NCI-H2081 (cell line): Measurements from ENCODE around the gene SNAPC5.

Experiments
- DNase-seq, 2 experiments: peaks; one replicate each; lab custom pipeline; 2025; lab: John Stamatoyannopoulos, UW

The SNAPC5 gene

DNA sequence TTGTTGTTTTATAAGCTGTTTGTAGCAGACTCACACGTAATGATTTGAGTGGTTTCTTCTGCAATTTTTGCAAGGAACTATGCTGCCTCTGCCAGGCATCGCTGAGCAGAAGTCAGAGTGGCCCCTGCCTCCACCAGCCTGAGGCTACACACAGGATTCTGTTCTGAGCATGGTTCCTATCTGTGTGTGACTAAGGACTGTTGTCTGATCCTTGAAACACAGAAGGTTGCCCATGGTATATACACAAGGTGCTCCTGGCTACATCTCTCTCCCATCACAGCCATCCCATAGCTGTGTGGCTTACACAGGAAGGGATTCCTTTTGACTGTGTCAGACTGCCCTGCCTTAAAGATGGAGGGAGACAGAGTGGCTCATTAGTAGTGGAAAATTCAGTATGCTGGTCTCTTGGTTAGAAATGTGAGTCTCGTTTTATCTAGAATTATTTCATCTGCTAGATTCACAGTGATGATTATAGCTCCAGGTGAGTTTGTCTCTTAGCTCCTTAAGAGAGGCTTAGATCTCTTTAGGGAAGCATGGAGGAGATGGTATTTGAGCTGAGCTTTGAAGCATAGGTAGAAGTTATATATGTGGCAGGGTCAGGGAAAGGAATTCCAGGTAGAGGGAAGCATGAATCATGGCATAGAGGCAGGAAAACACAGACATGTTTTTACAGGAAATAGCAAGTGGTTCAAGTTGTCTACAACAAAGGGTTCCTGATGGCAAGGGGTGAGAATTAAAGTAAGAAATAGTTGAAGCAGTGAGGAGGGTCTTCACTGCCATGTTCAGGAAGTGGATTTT is 37.5 kb downstream of the SNAPC5 start:
- no peak for DNase-seq

GRCh38 chr15:66456211-66456610 is 41.4 kb downstream of the SNAPC5 start:
- no peak for DNase-seq

DNA sequence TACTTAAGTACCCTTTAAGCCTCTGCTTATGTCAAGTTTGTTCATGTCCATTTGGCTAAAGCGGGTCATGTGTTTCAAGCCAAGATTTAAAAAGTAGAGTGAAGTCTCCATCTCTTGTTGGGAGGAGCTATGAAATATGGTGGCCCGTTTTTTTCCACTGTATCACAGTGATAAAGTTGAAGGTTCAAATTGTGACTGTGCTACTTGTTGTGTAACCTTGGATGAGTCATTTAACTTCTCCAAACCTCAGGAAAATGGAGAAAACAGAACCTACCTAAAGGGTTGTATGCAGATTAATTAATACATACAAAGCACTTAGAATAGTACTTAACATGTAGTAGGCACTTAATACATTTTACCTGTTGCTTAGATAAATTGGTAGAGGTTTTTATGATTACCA is 43.4 kb downstream of the SNAPC5 start:
- DNase-seq = no peak

GRCh38 chr15:66452971-66453580 is 44.5 kb downstream of the SNAPC5 start:
- DNase-seq = no peak

GRCh38 chr15:66452420-66452819 is 45.1 kb downstream of the SNAPC5 start:
- DNase-seq = no peak
